OCI-LY7 (cell line): ENCODE results near the gene TXN. TPM values are rescaled to one million over a fixed set of nuclear protein-coding genes. Genes with fewer than 3 reads are reported as not detected.

Experiments
- BruUV-seq: library from RNA; stranded (reverse); fragments of 400-500 nt; replicated peaks from 2 replicates; lab custom pipeline; 2021; lab: Mats Ljungman, UMichigan
- CTCF ChIA-PET: fragments of 300-600 bp; sonication (Branson Sonifier 250); formaldehyde crosslinking; loops from one replicate; lab custom pipeline; 2022; ENCODE audit warnings: antibody characterized with exemption; ENCODE audit not compliant: unreplicated experiment; lab: Charles Lee
- POLR2A ChIA-PET: fragments of 300-600 bp; sonication (Branson Sonifier 250); formaldehyde crosslinking; loops from one replicate; lab custom pipeline; 2022; ENCODE audit warnings: antibody characterized with exemption; lab: Charles Lee
- DNase-seq: peaks from one replicate; pipeline ENCODE4 v3.0.0-alpha.2; 2015; ENCODE audit warnings: low spot score
- H2AFZ ChIP-seq: fragments of 200-600 bp; sonication (generic), shearing (Covaris generic); 2 replicates; pipeline ENCODE4 v1.6.1; 2014; ENCODE audit warnings: mild to moderate bottlenecking, antibody characterized with exemption, low read length, moderate library complexity
- H3K27ac ChIP-seq: fragments of 200-600 bp; sonication (generic); 2 replicates; pipeline ENCODE4 v1.5.1; 2014; ENCODE audit warnings: mixed run types, low read depth, mild to moderate bottlenecking, moderate library complexity, low read length, inconsistent platforms; ENCODE audit not compliant: poor library complexity, severe bottlenecking
- H3K36me3 ChIP-seq: fragments of 200-600 bp; sonication (generic); 2 replicates; pipeline ENCODE4 v1.6.1; 2014; ENCODE audit warnings: mild to moderate bottlenecking, antibody characterized with exemption, low read length, moderate library complexity, mixed read lengths; ENCODE audit not compliant: insufficient read depth
- H3K4me1 ChIP-seq: fragments of 200-600 bp; sonication (generic); 2 replicates; pipeline ENCODE4 v1.5.1; 2014; ENCODE audit warnings: mild to moderate bottlenecking, low read length; ENCODE audit not compliant: insufficient read depth, poor library complexity, severe bottlenecking
- H3K4me2 ChIP-seq: fragments of 200-600 bp; sonication (generic); 2 replicates; pipeline ENCODE4 v1.6.1; 2014; ENCODE audit warnings: mild to moderate bottlenecking, low read length
- H3K4me3 ChIP-seq: fragments of 200-600 bp; sonication (generic); 2 replicates; pipeline ENCODE4 v1.5.1; 2014; ENCODE audit warnings: mild to moderate bottlenecking, low read depth, low read length; ENCODE audit not compliant: poor library complexity, severe bottlenecking
- H3K79me2 ChIP-seq: fragments of 200-600 bp; sonication (generic); 2 replicates; pipeline ENCODE4 v1.6.1; 2016; ENCODE audit warnings: low read depth, mild to moderate bottlenecking, low read length, moderate library complexity, mixed read lengths; ENCODE audit not compliant: insufficient read depth
- H3K9me2 ChIP-seq: fragments of 200-600 bp; sonication (generic); 2 replicates; pipeline ENCODE4 v1.6.1; 2016; ENCODE audit warnings: mild to moderate bottlenecking, low read length, mixed read lengths; ENCODE audit not compliant: insufficient read depth
- H3K9me3 ChIP-seq: fragments of 200-600 bp; sonication (generic); 2 replicates; pipeline ENCODE4 v1.6.1; 2014; ENCODE audit warnings: mild to moderate bottlenecking, mixed run types, low read length, mixed read lengths
- H4K20me1 ChIP-seq: fragments of 200-600 bp; sonication (generic); 2 replicates; pipeline ENCODE4 v1.6.1; 2014; ENCODE audit warnings: mild to moderate bottlenecking, antibody characterized with exemption, low read length, moderate library complexity, mixed read lengths; ENCODE audit not compliant: insufficient read depth
- EZH2phosphoT487 ChIP-seq: fragments of 200-600 bp; sonication (generic); IDR thresholded peaks from 2 replicates; pipeline ENCODE4 v1.6.1; 2018; ENCODE audit warnings: low read depth, borderline replicate concordance, mild to moderate bottlenecking, mixed run types, antibody characterized with exemption, low read length, moderate library complexity, mixed read lengths
- intact Hi-C: fragments of 100-400 bp; cut with micrococcal nuclease; formaldehyde crosslinking; loops from one replicate; pipeline ENCODE4 v1.10.0; 2022; ENCODE audit not compliant: unreplicated experiment
- total RNA-seq, 2 experiments: library from RNA; depleted of rRNA in 1 of 2; stranded (reverse); fragments of >200 nt in 1 of 2; shearing (Covaris generic) in 1 of 2; gene quantifications; 2 replicates each; pipeline ENCODE4 v1.2.3, GENCODE V29; 2014 to 2022
- TF ChIP-seq, protein P1 (sequence below): fragments of 200-600 bp; sonication (generic); conservative IDR thresholded peaks from 2 replicates; pipeline ENCODE4 v1.5.1; 2014; ENCODE audit warnings: mild to moderate bottlenecking, antibody characterized with exemption, low read length, moderate library complexity, mixed read lengths

The TXN gene
- total RNA-seq, 2 experiments from 2014 or later = 120 to 165 TPM

DNA sequence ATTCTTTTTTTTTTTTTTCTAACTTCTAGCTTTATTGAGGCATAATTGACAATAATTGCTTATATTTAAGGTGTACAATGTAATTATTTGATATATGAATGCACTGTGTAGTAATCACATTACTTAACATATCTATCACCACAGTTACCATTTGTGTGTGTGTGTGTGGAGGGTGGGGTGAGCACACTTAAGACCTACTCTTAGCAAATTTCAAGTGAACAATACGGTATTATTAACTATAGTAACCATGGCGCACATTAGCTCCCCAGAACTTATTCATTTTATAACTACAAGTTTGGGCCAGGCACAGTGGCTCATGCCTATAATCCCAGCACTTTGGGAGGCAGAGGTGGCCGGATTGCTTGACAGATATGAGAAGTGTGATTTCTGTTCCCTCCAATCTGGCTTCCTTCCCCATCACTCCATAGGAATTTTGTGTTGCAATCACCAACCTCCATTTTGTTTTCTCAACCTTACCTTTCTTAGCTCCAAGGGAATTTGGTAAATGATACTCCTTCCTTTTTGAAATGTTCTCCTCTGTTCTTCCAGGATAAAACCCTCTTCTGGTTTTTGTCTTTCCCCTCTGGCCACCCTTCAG, 14.9 kb downstream of the TXN start:
- H3K9me3 ChIP-seq = no peaks in the 10 kb centered on the region
- no peak overlapping the region for H3K4me3 ChIP-seq
- TF ChIP-seq EZH2phosphoT487 = no peak
- TF ChIP-seq, protein P1, sequence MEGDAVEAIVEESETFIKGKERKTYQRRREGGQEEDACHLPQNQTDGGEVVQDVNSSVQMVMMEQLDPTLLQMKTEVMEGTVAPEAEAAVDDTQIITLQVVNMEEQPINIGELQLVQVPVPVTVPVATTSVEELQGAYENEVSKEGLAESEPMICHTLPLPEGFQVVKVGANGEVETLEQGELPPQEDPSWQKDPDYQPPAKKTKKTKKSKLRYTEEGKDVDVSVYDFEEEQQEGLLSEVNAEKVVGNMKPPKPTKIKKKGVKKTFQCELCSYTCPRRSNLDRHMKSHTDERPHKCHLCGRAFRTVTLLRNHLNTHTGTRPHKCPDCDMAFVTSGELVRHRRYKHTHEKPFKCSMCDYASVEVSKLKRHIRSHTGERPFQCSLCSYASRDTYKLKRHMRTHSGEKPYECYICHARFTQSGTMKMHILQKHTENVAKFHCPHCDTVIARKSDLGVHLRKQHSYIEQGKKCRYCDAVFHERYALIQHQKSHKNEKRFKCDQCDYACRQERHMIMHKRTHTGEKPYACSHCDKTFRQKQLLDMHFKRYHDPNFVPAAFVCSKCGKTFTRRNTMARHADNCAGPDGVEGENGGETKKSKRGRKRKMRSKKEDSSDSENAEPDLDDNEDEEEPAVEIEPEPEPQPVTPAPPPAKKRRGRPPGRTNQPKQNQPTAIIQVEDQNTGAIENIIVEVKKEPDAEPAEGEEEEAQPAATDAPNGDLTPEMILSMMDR = no peak
- H3K4me1 ChIP-seq = no peaks in the 10 kb centered on the region
- CTCF ChIA-PET = no interaction called here
- H3K4me2 ChIP-seq = no peak overlapping the region
- no TSS peak for BruUV-seq
- POLR2A ChIA-PET = interaction anchor here (0.6 to 0.7 kb wide), 3 partner anchors 17 to 1004 kb away, joined by 3 read pairs; no protein-coding TSS in a partner anchor
- H4K20me1 ChIP-seq = no peaks in the 10 kb centered on the region
- intact Hi-C loops = no loop called here
- no peaks in the 10 kb centered on the region for H3K9me2 ChIP-seq
- DNase-seq = no peak
- no peak overlapping the region for H2AFZ ChIP-seq
- H3K79me2 ChIP-seq = no peaks in the 10 kb centered on the region
- H3K36me3 ChIP-seq = peaks cover 34% of the 10 kb centered on the region
- H3K27ac ChIP-seq = no peak overlapping the region

- H3K4me2 ChIP-seq = no peak overlapping the region
- DNase-seq = no peak
- no peaks in the 10 kb centered on the region for H3K9me3 ChIP-seq
- no peaks in the 10 kb centered on the region for H3K9me2 ChIP-seq
- no peaks in the 10 kb centered on the region for H3K4me1 ChIP-seq
- H3K4me3 ChIP-seq = no peak overlapping the region
- no peaks in the 10 kb centered on the region for H3K79me2 ChIP-seq
- intact Hi-C loops = no loop called here
- no TSS peak for BruUV-seq
- no peaks in the 10 kb centered on the region for H4K20me1 ChIP-seq
- H3K36me3 ChIP-seq = peaks cover 27% of the 10 kb centered on the region
- TF ChIP-seq, protein P1 = no peak
- no peak for TF ChIP-seq EZH2phosphoT487
- ChIA-PET POLR2A (no interaction called here), CTCF (no interaction called here)
- H2AFZ ChIP-seq = no peak overlapping the region
- no peak overlapping the region for H3K27ac ChIP-seq
Observed at GRCh38 chr9:110240198-110240597, 16.1 kb downstream of the TXN start.

- H3K36me3 ChIP-seq = no peaks in the 10 kb centered on the region
- CTCF ChIA-PET = no interaction called here
Observed at GRCh38 chr9:110228321-110228720, 28.0 kb downstream of the TXN start.

More at GRCh38 chr9:110228321-110228720, 28.0 kb downstream of the TXN start:
- Histone ChIP-seq H3K4me1 (no peaks in the 10 kb centered on the region), H4K20me1 (no peaks in the 10 kb centered on the region), H3K9me3 (no peaks in the 10 kb centered on the region), H3K9me2 (no peaks in the 10 kb centered on the region), H3K79me2 (no peaks in the 10 kb centered on the region), H3K27ac (no peak overlapping the region), H3K4me3 (no peak overlapping the region), H3K4me2 (no peak overlapping the region), H2AFZ (no peak overlapping the region)
- no peak for DNase-seq
- BruUV-seq = no TSS peak
- intact Hi-C loops = loop anchor here (10.0 kb wide), 1 partner anchor 524 kb away; no protein-coding TSS in a partner anchor
- POLR2A ChIA-PET = interaction anchor here (0.6 kb wide), 1 partner anchor 147 kb away, joined by 3 read pairs; no protein-coding TSS in a partner anchor
- no peak for TF ChIP-seq EZH2phosphoT487
- TF ChIP-seq, protein P1 = no peak
